HCEC 1CT (cell line): Measurements from ENCODE around the gene NECTIN3.

Source experiments
- DNase-seq: peaks from one replicate; pipeline ENCODE4 v3.0.0-alpha.2; 2017

Gene NECTIN3

GRCh38 chr3:111084911-111085310 lies 13.3 kb downstream of the NECTIN3 start:
- no peak for DNase-seq

GRCh38 chr3:111087924-111088469 lies 16.4 kb downstream of the NECTIN3 start:
- no peak for DNase-seq

- no peak for DNase-seq
Measured at GRCh38 chr3:111096487-111097209, 25.0 kb downstream of the NECTIN3 start.

- peak; percentile 57 for DNase-seq
Measured at GRCh38 chr3:111103807-111104206, 32.2 kb downstream of the NECTIN3 start.

- no peak for DNase-seq
Measured at GRCh38 chr3:111106993-111107661, 35.5 kb downstream of the NECTIN3 start.

GRCh38 chr3:111107662-111108035 lies 36.0 kb downstream of the NECTIN3 start:
- no peak for DNase-seq

- DNase-seq: peak; percentile 81
Measured at GRCh38 chr3:111112913-111113312, 41.3 kb downstream of the NECTIN3 start.

- DNase-seq: no peak
Measured at GRCh38 chr3:111128884-111129283, 57.3 kb downstream of the NECTIN3 start.

GRCh38 chr3:111130827-111131226 lies 59.2 kb downstream of the NECTIN3 start:
- no peak for DNase-seq

GRCh38 chr3:111134302-111134701 lies 62.7 kb downstream of the NECTIN3 start:
- DNase-seq: no peak

- DNase-seq: peak; percentile 80
Measured at GRCh38 chr3:111151438-111151837, 79.8 kb downstream of the NECTIN3 start.

- peak; percentile 50 for DNase-seq
Measured at GRCh38 chr3:111152496-111152895, 80.9 kb downstream of the NECTIN3 start.

- DNase-seq: no peak
Measured at GRCh38 chr3:111156517-111156916, 84.9 kb downstream of the NECTIN3 start.

- no peak for DNase-seq
Measured at GRCh38 chr3:111159391-111159790, 87.8 kb downstream of the NECTIN3 start.

GRCh38 chr3:111164621-111165020 lies 93.0 kb downstream of the NECTIN3 start:
- no peak for DNase-seq

GRCh38 chr3:111165411-111165810 lies 93.8 kb downstream of the NECTIN3 start:
- no peak for DNase-seq

GRCh38 chr3:111173328-111173900 lies 101.8 kb downstream of the NECTIN3 start:
- no peak for DNase-seq

- no peak for DNase-seq
Measured at GRCh38 chr3:111173906-111174305, 102.3 kb downstream of the NECTIN3 start.

- DNase-seq: no peak
Measured at GRCh38 chr3:111190518-111190917, 118.9 kb downstream of the NECTIN3 start.

GRCh38 chr3:111193472-111193871 lies 121.9 kb downstream of the NECTIN3 start:
- DNase-seq: no peak

GRCh38 chr3:111194048-111194447 lies 122.4 kb downstream of the NECTIN3 start:
- DNase-seq: no peak

- no peak for DNase-seq
Measured at GRCh38 chr3:111197485-111197884, 125.9 kb downstream of the NECTIN3 start.

- DNase-seq: no peak
Measured at GRCh38 chr3:111200027-111200426, 128.4 kb downstream of the NECTIN3 start.
